Measurements from ENCODE around the gene MYO1B. TPM values are rescaled to one million over a fixed set of nuclear protein-coding genes. Genes with fewer than 3 reads are reported as not detected.

MYO1B gene
- total RNA-seq, 3 donors from 2014 or later, result 35.1 to 64.8 (median 54.6) TPM

DNA sequence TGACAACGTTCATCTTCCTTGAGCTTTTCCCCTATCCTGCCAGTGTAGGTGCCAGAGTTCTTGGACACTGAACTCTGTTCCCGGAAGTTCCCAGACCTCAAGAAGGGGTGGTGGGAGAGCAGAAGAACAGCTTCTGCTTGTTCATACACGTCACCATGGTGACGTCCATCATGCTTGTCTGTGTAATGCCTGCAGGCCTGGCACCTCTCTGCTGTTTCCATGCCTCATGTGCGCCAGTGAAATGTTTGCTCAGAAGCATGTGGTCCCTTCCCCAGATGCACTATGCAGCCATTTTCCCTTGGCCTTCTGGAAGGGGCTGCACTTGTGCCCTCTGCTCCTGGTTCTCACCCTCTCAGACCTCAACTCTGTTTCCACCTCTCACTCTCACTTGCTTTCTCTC is 221.9 kb downstream of the MYO1B start:
- ATAC-seq (no peak), DNase-seq (no peak)
- Histone ChIP-seq H3K9me3 (no peaks in the 10 kb centered on the region), H3K4me1 (ENCODE audit: low read depth) (no peaks in the 10 kb centered on the region), H3K4me3 (no peak overlapping the region), H3K36me3 (ENCODE audit: low read depth) (no peaks in the 10 kb centered on the region)
- intact Hi-C loops (cut with DNase I, micrococcal nuclease), result no loop called here
- TF ChIP-seq, protein P1, sequence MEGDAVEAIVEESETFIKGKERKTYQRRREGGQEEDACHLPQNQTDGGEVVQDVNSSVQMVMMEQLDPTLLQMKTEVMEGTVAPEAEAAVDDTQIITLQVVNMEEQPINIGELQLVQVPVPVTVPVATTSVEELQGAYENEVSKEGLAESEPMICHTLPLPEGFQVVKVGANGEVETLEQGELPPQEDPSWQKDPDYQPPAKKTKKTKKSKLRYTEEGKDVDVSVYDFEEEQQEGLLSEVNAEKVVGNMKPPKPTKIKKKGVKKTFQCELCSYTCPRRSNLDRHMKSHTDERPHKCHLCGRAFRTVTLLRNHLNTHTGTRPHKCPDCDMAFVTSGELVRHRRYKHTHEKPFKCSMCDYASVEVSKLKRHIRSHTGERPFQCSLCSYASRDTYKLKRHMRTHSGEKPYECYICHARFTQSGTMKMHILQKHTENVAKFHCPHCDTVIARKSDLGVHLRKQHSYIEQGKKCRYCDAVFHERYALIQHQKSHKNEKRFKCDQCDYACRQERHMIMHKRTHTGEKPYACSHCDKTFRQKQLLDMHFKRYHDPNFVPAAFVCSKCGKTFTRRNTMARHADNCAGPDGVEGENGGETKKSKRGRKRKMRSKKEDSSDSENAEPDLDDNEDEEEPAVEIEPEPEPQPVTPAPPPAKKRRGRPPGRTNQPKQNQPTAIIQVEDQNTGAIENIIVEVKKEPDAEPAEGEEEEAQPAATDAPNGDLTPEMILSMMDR (IDR thresholded peaks at IDR 0.05), result no peak

DNA sequence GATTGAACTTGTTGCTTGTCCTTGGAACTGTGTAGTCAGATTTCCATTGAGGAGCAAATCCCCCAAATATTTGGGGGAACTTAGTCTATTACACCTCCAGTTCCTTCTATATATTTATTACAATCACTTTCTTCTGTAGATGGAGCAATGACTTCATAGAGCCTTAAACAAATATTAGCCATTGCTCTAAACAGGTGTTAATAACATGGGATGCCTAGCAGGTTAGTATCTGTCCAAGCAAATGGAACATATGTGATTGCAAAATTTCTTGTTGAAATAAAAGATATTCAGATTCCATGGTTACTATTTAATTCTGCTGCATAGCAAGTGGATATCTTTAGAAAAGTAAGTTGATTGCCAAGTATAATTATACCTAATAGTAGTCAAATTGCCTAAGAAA is 225.1 kb downstream of the MYO1B start:
- no peak overlapping the region for H3K4me3 ChIP-seq
- intact Hi-C loops (cut with DNase I, micrococcal nuclease), result no loop called here
- no peaks in the 10 kb centered on the region for H3K36me3 ChIP-seq (ENCODE audit: low read depth)
- no peak for ATAC-seq
- no peak for DNase-seq
- no peaks in the 10 kb centered on the region for H3K9me3 ChIP-seq
- TF ChIP-seq, protein P1 (IDR thresholded peaks at IDR 0.05), result no peak
- no peaks in the 10 kb centered on the region for H3K4me1 ChIP-seq (ENCODE audit: low read depth)

DNA sequence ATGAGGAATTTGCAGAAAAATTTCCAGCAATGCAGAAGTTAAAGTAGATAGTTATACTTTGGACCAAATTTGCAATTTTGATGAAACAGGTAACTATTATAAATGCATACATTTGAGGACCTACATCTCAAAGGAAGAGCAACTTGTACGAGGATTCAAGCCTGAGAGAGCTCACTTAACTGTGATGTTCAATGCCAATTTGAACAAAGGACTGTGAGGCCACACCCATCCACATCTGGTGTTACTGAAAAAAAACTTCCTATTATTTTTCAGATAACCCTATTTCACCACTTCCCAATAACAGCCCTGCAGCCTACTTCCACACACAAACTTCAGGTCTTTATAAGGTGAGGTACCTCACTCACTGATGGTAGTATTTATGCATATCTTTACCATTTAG is 229.3 kb downstream of the MYO1B start:
- Histone ChIP-seq H3K36me3 (ENCODE audit: low read depth) (no peaks in the 10 kb centered on the region), H3K9me3 (no peaks in the 10 kb centered on the region), H3K4me1 (ENCODE audit: low read depth) (peaks cover 3% of the 10 kb centered on the region), H3K4me3 (no peak overlapping the region)
- intact Hi-C loops (cut with DNase I, micrococcal nuclease), result no loop called here
- no peak for DNase-seq
- no peak for ATAC-seq
- TF ChIP-seq, protein P1 (IDR thresholded peaks at IDR 0.05), result no peak

Other genes with a start within 250 kb of the MYO1B start
- gene STAT1, start 231.2 kb upstream of the MYO1B start, total RNA-seq, result 10 to 100 TPM; 56.5 to 78.6 (median 74.8) TPM
- gene STAT4, start 94.4 kb upstream of the MYO1B start, total RNA-seq, result 1 to 10 TPM; 2.7 to 4.0 (median 3.6) TPM

Measured in mucosa of descending colon (tissue), 3 donors.